HTERT RPE-1 (cell line): ENCODE measurements around the gene DYNC1H1.

ENCODE experiments used
- in situ Hi-C: fragments of 300-500 bp; cut with MboI; formaldehyde crosslinking; loops from 4 replicates; pipeline ENCODE4 v1.14.3; 2020; ENCODE audit warnings: low sequenced_read_pairs

Gene DYNC1H1

DNA sequence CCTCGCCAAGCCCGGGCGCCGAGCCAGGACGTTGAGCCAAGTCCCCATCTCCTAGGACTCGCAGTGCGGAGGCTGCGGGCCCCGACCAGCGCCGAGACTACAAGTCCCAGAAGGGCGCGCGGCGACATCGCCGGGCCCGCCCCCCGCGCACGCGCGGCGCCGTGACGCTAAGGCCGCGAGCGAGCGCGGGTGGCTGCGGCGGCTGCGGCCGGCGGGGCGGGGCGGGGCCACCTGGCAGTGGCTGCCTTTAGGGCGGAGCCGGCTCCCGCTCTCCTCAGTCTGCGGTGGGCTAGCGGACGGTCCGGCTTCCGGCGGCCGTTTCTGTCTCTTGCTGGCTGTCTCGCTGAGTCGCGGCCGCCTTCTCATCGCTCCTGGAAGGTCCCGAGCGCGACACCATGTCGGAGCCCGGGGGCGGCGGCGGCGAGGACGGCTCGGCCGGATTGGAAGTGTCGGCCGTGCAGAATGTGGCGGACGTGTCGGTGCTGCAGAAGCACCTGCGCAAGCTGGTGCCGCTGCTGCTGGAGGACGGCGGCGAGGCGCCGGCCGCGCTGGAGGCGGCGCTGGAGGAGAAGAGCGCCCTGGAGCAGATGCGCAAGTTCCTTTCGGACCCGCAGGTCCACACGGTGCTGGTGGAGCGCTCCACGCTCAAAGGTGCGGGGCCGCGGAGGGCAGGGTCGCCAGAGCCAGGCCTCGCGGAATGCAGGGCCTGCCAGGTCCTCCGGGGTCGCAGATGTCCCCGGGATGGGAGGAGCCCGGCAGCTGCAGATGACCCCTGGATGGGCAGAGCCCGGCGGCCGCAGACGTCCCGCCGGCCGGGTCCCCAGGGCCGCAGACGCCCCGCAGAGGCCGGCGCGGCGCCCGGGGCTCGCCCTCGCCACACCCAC, at the start of gene DYNC1H1:
Gene DYNC1H1 (plus strand): TSS at position 277 of the 884 bp plus-strand sequence. CDS start 119 bp downstream, at position 396.
- in situ Hi-C loops = no loop called here

DNA sequence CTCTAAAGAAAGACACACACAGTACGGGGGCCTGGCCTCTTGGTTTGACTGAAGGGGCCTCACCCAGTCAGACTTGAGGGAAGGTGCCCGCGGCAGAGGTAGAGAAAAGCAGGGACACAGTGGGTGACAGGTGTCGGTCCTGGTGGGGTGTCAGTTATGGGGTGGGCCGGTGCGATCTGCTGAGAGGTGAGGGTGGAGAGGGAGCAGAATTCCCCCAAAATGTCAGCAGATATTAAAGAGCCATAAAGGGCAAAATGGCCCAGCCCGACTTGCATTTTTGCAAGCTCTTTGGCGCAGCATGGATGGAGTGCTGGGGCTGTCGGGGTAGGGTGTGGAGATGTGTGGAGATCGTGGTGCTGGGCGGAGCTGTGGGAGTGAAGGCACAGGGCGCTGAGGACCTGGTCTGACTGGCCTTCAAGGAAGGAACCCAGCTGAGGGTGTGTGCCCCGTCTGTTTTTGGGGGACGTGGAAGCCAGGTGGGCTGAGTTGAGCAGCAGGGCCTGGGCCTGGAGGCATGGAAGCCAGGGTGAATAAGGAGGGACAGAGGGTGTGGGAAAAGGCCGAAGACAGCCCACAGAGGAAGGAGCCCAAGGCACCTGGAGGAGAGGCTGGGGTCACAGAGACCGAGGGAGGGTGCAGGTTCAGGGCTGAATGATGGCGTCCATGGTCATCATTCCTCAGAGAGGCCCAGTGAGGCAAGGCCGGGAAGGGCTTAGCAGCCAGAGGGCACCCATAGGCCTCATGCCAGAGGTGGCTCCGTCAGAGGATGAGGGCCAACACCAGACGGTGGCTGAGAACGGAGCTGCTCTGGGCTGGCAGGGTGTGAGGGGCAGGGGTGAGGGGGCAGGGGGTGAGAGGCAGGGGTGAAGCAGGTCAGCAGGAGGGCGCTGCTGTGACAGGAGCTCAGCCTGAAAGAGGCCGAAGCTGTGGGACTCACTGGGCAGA, 48.2 kb upstream of the DYNC1H1 start:
- in situ Hi-C loops = no loop called here

DNA sequence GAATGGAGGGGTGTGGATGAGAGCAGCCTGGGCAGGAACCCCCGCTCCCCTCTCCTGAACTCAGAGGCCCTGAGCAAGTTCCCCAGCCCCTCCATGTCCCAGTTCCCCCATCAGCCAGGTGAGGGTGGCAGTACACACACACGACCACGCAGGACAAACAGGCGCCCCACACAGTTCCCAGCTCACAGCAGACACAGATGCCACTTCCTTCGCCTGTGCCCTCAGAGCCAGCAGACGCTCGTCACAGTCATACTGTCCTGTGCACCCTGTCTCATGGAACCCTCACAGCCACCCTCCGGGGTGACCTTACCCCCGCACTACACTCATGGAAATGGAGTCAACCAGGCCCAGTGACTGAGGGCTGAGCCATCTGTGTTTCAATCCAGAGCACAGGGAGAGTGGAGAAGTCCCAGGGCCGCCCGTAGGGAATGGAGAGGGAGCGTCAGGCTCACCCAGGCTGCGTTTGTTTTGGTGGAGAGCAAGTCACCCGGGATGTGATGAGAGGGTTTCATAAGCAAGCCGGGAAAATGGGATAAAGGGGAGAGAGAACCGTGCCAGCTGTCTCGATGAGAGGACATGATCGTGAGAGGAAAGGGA, 47.5 kb upstream of the DYNC1H1 start:
- in situ Hi-C loops = no loop called here

DNA sequence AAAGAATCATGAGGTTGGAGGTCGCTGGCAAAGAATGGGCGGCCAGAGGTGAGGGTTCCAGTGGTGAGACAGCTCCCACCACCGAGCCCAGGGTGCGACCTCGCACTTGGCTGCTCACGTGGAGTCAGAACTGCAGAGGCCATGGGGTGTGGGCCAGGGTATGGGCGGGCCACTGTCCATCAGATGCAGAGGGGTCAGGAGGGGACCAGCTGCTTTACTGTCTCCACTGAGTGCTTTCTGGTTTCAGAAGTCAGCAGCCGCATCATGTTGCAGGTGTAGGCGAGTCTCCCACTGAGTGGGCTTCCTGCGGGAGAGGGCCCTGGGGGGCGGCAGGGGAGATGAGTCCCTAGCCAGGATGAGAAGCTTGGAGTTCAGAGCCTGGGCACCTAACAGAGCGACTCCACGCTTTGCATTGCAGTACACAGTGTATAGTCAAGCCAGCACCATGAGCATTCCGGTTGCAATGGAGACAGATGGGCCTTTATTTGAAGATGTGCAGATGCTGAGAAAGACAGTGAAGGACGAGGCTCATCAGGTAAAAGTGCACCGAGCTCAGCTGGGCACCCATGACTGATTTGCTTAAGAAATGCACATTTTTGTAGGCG, 46.9 kb upstream of the DYNC1H1 start:
- in situ Hi-C loops = no loop called here

DNA sequence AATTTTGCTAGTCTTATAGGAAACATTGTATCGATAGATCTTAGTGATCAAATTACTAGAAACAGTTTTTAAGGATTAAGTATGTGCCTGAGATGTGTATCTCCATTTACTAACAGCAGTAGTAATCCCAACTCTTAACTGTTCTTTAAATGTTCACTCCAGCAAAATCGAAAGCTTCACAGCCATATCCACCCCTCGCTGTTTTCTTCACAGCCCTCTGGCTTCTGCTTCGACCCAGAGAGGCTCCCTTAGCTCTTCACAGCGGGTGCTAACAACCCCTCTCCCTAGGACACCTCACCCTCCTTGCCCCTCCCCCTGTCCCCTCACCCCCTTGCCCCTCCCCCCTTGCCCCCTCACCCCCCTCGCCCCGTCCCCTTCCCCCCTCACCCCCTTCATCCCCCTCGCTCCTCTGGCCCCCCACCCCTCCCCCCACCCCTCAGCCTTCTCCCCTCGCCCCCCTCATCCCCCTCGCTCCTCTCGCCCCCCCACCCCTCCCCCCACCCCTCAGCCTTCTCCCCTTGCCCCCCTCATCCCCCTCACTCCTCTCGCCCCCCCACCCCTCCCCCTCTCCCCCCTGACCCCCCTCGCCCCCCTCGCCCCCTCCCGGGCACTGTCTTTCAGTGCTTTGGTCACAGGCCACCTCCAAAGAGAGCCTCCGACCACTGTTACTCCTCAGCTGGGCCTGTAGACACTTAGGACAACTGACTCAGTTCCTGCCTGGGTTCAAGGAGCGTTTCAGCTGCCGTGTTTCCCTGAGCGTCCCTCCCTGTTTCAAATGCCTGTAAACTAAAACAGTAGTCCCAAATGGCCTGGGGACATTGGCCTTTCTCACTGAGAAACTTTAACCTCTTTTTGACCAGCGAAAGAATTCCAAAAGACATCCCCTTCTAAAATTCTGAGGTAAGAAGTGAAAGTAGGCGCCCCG, 46.0 kb upstream of the DYNC1H1 start:
- in situ Hi-C loops = no loop called here

DNA sequence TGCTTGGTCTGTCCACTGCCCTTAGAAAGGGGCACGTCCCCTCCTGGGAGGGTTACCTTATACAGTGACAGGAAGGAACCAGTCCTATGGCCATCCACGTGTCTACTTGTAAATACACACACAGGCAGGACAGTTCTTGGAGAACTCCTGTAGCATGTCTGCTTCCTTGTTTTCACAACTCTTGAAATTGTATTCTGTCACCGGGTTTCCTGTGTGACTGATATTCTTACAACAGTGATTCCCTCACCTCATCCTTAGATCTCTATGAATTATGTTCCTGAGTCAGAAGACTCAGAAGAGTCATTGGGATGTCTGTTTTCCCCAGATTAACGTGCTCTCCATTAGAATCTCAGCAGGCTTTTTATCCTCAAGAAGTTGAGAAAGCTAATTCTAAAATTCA, 44.1 kb upstream of the DYNC1H1 start:
- in situ Hi-C loops = no loop called here

DNA sequence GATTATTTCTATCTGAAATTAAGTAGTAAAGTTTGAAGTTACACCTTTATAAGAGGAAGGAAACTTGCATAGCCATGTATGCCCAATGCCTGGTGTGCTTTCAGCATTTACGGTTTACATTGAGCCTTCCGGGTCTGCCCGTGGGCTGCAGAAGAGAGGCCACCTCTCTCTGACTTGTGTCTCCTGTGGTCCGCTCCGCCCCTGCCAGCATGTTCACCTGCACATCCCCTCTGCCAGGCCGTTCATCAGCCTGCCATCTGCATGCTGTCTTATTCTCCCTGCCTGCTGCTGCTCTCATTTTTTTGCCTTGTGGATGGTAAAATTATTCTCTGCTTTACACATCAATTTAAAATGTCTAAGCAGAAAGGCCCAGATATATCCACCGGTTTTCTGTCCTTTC, 41.5 kb upstream of the DYNC1H1 start:
- in situ Hi-C loops = no loop called here

DNA sequence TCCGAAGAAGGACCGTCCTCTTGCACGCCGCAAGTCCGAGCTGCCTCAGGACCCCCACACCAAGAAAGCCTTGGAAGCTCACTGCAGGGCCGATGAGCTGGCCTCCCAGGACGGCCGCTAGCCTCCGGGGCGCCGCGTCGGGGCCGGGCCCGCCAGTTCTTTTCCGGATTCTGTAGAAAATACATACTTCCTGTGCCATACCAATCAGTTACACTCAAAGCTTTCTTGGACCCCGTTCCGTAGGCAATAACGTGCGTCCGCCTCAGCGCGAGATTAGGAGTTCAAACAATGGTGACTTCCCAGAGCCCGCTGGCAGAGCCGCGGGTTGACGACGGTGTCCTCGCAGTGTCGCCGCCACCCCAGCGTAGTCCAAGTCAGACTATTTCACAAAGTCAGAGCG, 39.2 kb upstream of the DYNC1H1 start:
- in situ Hi-C loops = no loop called here

DNA sequence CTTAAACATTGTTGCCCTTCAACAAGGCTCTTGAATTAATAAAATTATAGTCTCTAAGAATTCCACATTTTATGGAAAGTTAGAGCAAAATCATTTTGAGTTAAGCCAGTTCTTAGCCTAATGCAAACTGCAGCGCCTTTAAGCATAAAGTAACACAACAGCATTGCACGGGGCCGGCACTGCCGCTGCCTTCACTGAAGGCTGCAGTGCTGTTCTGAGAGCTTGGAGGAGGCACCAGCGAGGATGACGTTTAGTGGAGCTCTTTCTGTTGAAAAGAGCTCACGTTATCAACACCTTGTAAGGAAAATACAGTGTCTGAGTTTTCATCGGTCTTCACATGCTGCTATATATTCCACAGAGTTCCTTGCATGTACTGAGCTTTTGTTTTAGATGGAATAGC, 38.3 kb upstream of the DYNC1H1 start:
- in situ Hi-C loops = no loop called here

DNA sequence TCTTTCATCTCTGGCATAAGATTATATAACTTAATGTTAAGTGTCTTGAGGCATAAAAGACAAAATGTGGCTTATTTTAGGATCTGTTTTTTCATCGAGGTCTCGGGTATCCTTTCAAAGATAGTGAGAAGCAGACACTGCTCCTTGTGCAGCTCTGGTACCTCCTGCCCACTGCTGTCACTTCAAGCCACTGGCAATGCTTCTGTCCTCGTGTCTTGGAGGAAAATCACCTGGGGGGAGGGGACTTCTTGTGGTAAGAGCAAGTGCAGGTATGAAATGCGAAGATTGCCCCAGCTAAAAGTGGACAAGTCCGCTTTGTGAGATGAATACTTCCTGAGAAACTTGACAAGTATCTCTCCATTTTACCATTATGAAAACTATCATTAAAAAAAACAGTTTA, 37.8 kb upstream of the DYNC1H1 start:
- in situ Hi-C loops = no loop called here

DNA sequence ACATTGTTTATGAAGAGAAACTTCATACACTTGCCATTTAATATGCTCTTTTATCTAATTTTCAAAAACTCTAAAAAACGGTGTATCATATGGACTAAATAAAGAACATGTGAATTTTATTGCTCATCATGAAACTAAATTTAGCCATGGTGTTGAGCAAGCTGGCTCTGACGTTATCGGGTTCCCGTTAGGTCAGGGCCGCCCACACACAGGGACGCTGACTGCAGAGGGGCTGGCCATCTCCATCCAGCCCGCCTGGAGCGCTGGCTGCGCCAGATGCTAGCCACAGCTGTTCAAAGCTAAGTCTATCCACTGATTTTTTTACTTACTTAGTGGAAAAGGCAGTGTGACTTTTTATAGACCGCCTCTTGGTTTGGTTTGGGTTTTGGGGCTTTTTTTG, 36.5 kb upstream of the DYNC1H1 start:
- in situ Hi-C loops = no loop called here

DNA sequence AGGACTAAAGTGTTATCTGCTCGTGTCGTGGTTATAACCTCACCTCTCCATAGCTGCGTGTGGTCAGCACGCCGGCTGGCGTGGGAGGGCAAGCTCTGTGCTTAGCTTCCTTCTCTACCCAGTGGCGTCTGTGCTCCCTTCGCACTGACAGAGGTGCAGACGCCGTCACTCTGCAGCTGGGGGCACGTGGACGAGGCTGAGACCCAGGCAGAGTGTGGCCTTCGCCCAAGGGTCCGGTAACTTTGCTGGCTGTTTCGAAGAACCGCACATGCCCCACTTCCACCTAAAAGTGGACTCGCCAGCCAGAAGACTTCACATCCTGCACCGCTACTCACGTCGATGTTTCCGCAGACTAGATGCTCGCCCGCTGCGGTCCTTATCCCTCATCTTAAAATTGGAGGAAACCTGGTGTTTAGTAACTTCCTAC, 35.9 kb upstream of the DYNC1H1 start:
- in situ Hi-C loops = no loop called here

DNA sequence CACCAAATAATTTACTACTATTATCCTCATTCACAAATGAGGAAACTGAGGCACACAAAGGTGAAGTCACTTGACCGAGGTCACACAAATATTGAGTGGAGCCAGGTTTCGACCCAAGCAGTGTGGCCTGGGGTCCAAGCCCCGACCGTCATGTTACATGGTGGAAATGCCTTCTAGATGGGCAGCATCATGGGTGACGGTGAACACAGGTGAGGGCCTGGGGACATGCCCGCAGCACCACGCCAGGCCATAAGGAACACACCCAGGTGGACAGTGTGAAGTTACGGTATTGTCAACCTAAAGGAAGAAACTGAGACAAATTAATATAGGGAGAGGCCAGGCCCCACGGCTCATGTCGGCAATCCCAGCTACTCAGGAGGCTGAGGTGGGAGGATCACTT, 35.3 kb upstream of the DYNC1H1 start:
- in situ Hi-C loops = no loop called here

DNA sequence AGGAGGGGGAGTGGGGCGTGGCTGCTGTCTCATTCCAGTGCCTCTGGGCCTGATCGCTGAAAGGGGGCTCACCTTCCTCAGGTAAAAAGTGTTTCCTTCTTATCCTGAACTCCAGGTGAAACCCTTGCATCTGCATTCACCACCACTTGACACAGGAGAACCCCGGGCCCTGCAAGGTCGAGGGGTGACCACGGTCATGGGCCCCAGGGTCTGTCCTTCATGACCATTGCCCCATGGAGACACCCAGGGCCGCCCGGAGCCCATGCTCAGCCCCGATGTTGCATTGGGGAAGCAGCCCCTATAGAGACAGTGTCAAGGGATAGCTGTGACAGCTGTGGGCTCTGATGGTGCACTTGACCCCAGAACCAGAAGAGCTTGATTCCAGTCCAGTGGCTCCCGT, 34.4 kb upstream of the DYNC1H1 start:
- in situ Hi-C loops = no loop called here

DNA sequence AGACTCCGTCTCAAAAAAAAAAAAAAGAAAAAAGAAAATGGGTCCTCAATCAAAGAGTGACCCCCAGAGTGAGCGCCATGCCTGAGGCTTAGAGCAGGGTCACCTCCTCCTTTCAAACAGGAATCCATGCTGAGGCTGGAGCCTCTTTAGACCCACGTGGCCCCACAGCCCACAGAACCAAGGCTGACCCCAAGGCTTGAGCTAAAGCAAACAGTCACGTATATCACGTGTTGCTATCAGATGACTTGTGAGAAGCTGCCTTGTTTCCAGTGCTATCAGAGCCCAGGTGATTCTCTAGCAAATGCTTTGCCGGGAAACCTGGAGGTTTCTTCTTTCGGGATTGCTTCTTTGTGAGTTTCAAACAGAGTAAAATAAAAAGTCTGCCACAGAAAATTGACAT, 31.7 kb upstream of the DYNC1H1 start:
- in situ Hi-C loops = no loop called here

DNA sequence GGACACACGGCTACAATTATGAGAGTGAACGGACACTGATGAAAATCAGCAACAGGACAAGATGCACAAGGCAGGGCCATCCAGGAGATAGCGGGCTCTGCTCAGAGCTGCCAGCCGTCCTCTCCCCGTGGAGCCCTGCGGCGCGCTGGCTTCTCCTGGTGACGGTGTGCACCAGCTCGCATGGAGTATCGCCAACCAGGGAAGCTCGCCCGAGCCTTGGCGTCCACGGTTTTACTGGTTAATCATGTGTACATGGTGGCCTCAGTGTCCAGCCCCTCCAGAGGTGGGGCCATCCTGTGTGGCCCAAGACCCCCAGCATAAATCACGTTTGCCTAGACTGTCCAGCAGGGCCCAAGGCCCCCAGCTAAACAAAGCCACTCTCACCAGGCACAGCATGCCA, 31.2 kb upstream of the DYNC1H1 start:
- in situ Hi-C loops = no loop called here

DNA sequence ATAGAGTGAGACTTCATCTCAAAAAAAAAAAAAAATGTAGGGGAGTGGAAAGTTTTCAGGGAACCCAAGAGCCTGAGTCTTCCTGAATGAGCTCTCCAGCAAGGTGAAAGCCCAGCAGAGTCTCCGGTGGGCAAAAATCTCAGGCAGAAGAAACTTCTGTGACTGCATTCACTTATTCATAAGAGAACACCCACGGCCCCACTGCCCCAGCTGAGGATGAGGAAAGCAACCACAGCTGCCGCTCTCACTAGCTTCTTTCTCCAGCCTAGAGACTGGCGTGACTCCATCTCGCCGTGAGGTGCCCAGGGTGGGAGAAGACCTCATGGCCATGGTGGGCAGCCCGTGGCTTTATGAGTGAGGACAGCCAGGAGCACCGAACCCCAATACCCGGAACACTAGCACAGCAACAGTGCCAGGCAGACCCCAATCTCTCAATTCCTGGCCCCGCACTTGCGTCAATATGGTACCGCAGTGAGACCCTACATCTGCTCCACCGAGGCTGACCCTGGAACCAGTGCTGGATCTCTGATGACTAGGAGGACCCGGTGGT, 29.7 kb upstream of the DYNC1H1 start:
- in situ Hi-C loops = no loop called here

DNA sequence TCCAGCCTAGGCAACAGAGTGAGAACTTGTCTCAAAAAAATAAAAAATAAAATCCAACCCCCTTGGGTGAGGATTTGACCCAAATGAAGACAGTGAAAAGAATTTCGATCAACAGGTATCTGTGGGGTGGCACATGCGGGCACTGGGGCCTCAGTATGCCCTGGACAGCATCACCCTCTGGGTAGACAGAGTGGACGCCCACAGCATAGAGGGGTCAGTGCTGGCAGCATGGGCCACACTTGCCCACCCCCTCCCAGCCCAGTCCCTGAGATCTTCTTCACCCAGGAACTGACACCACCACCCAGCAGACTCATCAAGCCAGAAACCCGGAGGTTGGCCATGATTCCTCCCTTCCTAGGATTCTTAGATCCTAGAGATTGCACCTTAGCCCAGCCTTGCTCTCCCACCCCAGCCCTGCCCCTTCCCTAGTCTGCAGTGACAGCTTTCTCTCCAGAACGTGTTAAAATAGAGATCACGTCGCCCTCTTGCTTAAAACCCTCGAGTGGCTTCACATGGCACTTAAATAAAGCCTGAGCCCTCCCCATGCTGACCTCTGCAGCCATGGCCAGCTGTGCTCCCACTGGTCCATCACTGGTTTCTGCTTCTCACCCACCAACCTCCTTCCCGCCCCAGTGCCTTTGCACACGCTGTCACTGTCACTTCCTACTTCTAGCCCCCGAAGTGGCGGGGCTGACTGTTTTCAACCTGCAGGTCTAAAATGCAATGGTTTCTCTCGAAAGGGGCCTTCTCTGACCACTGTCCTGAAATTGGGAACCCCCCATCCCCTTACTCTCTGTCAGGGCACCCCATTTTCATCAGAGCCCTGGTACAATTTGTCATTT, 26.2 kb upstream of the DYNC1H1 start:
- in situ Hi-C loops = no loop called here
